BJ (cell line): ENCODE results near the gene SLC38A8. TPM values are rescaled to one million over a fixed set of nuclear protein-coding genes. Genes with fewer than 3 reads are reported as not detected.

Source experiments
- CTCF ChIA-PET: fragments of 350-600 bp; formaldehyde crosslinking; extraction: SDS; loops from one replicate; lab custom pipeline; 2021; ENCODE audit warnings: antibody characterized with exemption, inconsistent platforms; lab: Yijun Ruan, JAX
- POLR2A ChIA-PET: fragments of 300-600 bp; sonication (Branson Sonifier 250); formaldehyde crosslinking; extraction: SDS; loops from one replicate; lab custom pipeline; 2021; ENCODE audit warnings: antibody characterized with exemption; lab: Charles Lee
- DNase-seq: peaks from one replicate; pipeline ENCODE4 v3.0.0-alpha.2; 2011; ENCODE audit warnings: low read depth
- H3K27me3 ChIP-seq: 2 replicates; pipeline ENCODE4 v1.6.0; 2011; ENCODE audit warnings: low read length; ENCODE audit not compliant: control insufficient read depth, insufficient read depth
- H3K36me3 ChIP-seq: 2 replicates; pipeline ENCODE4 v1.5.1; 2011; ENCODE audit warnings: low read length; ENCODE audit not compliant: control insufficient read depth, insufficient read depth
- H3K4me3 ChIP-seq: 2 replicates; pipeline ENCODE4 v1.5.1; 2011; ENCODE audit warnings: low read depth, mild to moderate bottlenecking, control low read depth, low read length
- CTCF ChIP-seq: IDR thresholded peaks from 2 replicates; pipeline ENCODE4 v1.5.1; 2011; ENCODE audit warnings: low read depth, mild to moderate bottlenecking, control low read depth, inconsistent platforms, low read length, moderate library complexity; ENCODE audit not compliant: insufficient read depth
- polyA minus RNA-seq: library from RNA; depleted of rRNA, polyadenylated mRNA; stranded (reverse); fragments of >200 nt; gene quantifications from 2 replicates; pipeline ENCODE4 v1.2.3, GENCODE V29; 2011; rRNA and poly(A)+ RNA removed
- polyA plus RNA-seq: library from polyadenylated mRNA; depleted of rRNA; stranded (reverse); fragments of >200 nt; gene quantifications from 2 replicates; pipeline ENCODE4 v1.2.3, GENCODE V29; 2011; rRNA removed

SLC38A8 gene
- polyA plus RNA-seq, result not detected in 2 replicates
- not detected in 2 replicates for polyA minus RNA-seq

DNA sequence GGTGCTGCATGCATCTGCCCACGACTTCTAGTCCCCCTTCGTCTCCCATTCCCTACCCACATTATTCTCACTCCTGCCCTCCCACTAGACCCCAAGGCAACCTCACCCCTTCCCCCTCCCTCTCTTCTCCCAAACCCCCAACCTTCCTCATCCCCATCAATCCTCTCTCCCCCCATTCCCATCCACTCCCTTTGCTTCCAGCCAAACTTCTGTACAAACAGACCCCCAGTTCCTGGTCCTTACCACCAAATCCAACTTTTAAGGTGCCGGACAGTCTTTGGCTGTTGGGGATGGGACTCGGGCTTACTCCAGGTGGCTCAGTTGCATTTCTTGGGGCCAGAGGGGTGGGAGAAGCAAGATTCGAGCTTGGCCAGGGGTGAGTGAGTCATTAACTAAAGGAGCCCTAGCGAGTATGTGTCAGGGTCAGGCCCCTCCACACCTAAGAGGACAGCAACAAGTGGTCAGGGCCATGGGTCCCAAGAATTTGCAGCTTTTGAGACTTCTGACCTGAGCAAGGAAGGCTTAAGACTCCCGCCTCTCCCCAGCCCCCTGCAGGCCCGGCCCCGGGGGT lies at the start of gene SLC38A8:
Gene SLC38A8 (minus strand): TSS at position 488 of the 571 bp plus-strand sequence. CDS start 638 bp downstream, outside the sequence.
- POLR2A ChIA-PET, result interaction anchor here (0.5 kb wide), 1 partner anchor 83 kb away, joined by 5 read pairs; no protein-coding TSS in a partner anchor
- CTCF ChIA-PET, result interaction anchor here (6.6 kb wide), 1 partner anchor 85 kb away, joined by 34 read pairs; no protein-coding TSS in a partner anchor
- peaks cover 30% of the 10 kb centered on the region for H3K27me3 ChIP-seq
- no peak for DNase-seq
- TF ChIP-seq CTCF, result no peak
- H3K4me3 ChIP-seq, result no peak within 1 kb of the TSS
- H3K36me3 ChIP-seq, result no peaks in the 10 kb centered on the region

- DNase-seq, result no peak
- POLR2A ChIA-PET, result no interaction called here
- Histone ChIP-seq H3K4me3 (no peak overlapping the region), H3K36me3 (peaks cover 36% of the 10 kb centered on the region), H3K27me3 (no peaks in the 10 kb centered on the region)
- CTCF ChIA-PET, result interaction anchor here (0.9 kb wide), 1 partner anchor 25 kb away, joined by 3 read pairs; no protein-coding TSS in a partner anchor
- no peak for TF ChIP-seq CTCF
Measured at GRCh38 chr16:84091460-84091859, 48.9 kb upstream of the SLC38A8 start.

GRCh38 chr16:84090211-84090610 lies 47.6 kb upstream of the SLC38A8 start:
- no peak for TF ChIP-seq CTCF
- POLR2A ChIA-PET, result no interaction called here
- H3K4me3 ChIP-seq, result no peak overlapping the region
- CTCF ChIA-PET, result interaction anchor here (2.4 kb wide), 1 partner anchor 97 kb away, joined by 12 read pairs; the partner anchor contains the start of gene TAF1C
- DNase-seq, result no peak
- peaks cover 36% of the 10 kb centered on the region for H3K36me3 ChIP-seq
- H3K27me3 ChIP-seq, result no peaks in the 10 kb centered on the region

DNA sequence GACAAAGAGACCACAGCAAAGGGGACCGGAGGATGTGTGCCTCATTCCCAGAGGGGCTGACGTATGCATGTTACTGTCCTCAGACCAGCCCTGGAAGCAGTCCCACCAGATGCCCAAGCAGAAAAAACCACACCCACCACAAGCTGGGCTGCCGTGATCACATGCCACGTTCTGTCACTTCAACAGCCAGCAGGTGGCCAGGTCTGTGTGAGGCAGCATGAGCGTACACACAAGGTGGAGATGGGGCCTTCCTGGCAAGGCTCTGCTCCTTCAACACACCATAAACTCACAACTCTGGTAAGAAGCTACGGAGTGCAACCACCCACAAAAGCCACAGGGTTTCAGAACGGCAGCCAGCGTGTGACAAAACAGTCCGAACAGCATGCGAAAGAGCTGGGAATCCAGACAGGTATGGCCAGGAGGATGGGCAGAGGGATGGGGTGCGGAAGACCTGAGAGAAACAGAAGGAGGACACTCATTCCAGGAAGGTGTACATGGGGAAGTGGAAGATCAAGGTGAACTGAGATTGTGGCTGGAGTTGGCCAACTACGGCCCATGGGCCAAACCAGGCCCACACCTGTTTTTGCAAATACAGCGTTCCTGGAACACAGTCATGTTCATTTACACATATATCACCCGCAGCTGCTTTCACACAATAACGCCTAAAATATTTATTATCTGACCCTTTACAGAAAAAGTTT lies 46.2 kb upstream of the SLC38A8 start:
- POLR2A ChIA-PET, result no interaction called here

More for the DNA sequence above, 46.2 kb upstream of the SLC38A8 start:
- H3K27me3 ChIP-seq, result no peaks in the 10 kb centered on the region
- CTCF ChIA-PET, result interaction anchor here (0.8 to 2.4 kb wide), 3 partner anchors 10 to 98 kb away, joined by 3 to 12 read pairs (median 4); partner anchors contain the start of gene TAF1C
- peaks cover 34% of the 10 kb centered on the region for H3K36me3 ChIP-seq
- no peak for DNase-seq
- H3K4me3 ChIP-seq, result no peak overlapping the region
- no peak for TF ChIP-seq CTCF
